Stimulated activated CD8-positive, alpha-beta memory T cell treated with anti-CD3 and anti-CD28 coated beads, Interleukin-12 subunit alpha, Interleukin-12 subunit beta, amount 100 ng/mL, for 24 hours (primary cell): Measurements from ENCODE around the gene DNAJC17.

ENCODE experiments used
- DNase-seq: peaks from one replicate; pipeline ENCODE4 v3.0.0-alpha.2; 2020; ENCODE audit errors: extremely low read depth

The DNAJC17 gene

GRCh38 chr15:40766906-40767837 lies 40.1 kb downstream of the DNAJC17 start:
- DNase-seq: no peak

DNA sequence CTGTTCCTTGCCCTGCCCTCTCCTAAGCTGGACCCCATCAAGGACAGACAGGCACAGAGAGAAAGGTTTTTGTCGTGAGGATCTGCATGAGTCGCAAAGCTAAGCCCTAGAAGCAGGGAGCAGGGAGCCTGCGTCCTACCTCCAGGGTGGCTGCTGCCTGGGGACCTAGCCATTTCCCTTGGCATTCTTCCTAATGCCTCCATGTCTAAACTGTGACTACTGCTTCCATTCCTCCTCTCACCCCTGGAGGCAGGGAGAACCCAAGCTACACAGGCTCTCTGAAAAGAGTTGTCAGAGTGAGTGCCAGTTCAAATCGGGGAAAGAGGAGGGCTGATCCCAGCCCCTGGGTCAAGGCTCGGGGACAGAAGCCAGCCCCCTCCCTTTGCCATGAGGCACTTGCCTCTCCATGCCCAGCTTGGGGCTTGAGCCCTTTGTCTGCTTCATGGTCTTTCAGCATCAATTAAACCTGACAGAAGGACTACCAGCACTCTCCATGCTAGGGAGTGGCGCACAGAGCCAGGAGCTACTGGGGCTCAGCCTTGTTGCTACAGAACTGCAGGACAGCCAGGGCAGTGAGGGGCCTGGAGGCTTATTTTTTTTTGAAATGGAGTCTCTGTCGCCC lies 41.0 kb downstream of the DNAJC17 start:
- DNase-seq: no peak

- DNase-seq: no peak
Measured at GRCh38 chr15:40764629-40765103, 42.6 kb downstream of the DNAJC17 start.

GRCh38 chr15:40763801-40764628 lies 43.3 kb downstream of the DNAJC17 start, which contains the start of gene GCHFR:
GCHFR (plus strand) TSS chr15:40764068; CDS start chr15:40764181, 113 bp downstream.
- DNase-seq: no peak

- DNase-seq: no peak
Measured at GRCh38 chr15:40762919-40763800, 44.1 kb downstream of the DNAJC17 start.

- no peak for DNase-seq
Measured at GRCh38 chr15:40759961-40760360, 47.3 kb downstream of the DNAJC17 start.

DNA sequence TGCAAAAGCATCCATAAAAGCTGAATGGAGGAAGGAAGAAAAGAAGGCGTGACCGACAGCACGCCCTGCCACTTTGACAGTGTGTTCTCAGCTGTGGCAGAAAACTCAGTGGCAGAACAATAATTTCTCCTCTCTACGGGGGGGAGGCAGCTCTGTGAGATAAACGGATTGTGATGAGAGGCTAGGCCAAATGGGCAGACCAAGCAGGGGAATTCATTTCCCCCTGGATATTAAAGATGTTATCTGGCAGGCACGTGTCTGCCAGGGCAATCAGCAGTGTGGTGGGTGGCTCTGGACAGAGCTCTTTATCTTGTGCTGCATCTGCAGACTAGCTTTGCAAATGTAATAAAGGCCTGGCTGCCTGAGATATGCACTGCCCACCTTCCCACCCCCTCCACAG lies 50.3 kb downstream of the DNAJC17 start:
- no peak for DNase-seq

DNA sequence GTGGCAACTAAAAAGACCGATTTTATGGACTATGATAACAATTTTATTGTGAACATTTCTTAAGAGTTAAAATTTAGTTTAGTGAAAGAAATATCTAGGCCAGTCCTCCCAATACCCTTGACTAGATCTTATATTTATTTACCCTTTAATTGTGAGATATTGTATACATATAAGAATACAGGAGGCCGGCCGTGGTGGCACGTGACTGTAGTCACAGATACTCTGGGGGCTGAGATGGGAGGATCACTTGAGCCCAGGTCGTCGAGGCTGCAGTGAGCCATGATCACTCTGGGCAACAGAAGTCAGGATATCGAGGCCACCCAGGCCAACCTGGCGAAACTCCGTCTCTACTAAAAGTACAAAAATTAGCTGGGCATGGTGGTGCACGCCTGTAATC lies 51.5 kb downstream of the DNAJC17 start:
- no peak for DNase-seq

GRCh38 chr15:40754883-40755811 lies 52.1 kb downstream of the DNAJC17 start, which contains the start of gene RMDN3:
RMDN3 (minus strand) TSS chr15:40755254; CDS start chr15:40754783, 471 bp downstream.
- DNase-seq: peak; percentile 83

GRCh38 chr15:40754574-40754882 lies 52.7 kb downstream of the DNAJC17 start:
- DNase-seq: no peak

DNA sequence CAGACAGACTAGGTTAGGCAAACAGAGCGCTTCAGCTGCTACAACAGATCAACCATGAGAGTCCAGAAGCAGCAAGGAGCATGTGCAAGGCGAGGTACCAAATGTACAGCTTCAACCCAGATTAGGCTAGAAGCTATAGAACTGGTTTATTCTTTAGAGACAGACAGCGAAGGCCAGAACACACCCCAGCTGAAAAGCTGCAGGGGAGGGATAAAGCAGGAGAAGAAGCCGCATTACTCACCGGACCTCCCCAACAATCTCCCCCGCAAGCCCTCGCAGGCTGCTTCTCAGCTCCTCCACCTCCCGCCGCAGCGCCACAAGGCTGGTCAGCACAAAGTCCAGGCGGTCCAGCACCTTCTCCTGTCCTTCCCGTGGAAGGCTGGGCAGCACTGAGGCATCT lies 55.5 kb downstream of the DNAJC17 start:
- no peak for DNase-seq

DNA sequence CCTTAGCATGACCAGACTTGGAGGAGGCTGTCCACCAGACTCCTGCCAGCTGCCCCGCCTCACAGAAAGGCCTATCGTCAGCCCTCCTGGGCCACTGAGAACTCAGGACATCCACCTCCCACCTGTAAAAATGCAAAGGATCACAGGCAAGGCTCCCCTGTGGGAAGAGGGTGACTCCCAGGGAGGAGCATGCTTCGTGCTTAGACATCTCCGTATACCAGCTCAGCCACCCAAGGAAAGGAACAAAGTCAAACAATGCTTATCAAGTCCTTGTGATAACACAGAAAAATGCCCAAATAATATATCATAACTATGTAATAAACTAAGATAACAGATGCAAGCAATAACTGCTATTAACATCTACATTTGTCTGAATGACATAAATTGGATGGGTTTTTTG lies 56.4 kb downstream of the DNAJC17 start:
- DNase-seq: no peak

- no peak for DNase-seq
Measured at GRCh38 chr15:40749151-40749630, 58.1 kb downstream of the DNAJC17 start.

DNA sequence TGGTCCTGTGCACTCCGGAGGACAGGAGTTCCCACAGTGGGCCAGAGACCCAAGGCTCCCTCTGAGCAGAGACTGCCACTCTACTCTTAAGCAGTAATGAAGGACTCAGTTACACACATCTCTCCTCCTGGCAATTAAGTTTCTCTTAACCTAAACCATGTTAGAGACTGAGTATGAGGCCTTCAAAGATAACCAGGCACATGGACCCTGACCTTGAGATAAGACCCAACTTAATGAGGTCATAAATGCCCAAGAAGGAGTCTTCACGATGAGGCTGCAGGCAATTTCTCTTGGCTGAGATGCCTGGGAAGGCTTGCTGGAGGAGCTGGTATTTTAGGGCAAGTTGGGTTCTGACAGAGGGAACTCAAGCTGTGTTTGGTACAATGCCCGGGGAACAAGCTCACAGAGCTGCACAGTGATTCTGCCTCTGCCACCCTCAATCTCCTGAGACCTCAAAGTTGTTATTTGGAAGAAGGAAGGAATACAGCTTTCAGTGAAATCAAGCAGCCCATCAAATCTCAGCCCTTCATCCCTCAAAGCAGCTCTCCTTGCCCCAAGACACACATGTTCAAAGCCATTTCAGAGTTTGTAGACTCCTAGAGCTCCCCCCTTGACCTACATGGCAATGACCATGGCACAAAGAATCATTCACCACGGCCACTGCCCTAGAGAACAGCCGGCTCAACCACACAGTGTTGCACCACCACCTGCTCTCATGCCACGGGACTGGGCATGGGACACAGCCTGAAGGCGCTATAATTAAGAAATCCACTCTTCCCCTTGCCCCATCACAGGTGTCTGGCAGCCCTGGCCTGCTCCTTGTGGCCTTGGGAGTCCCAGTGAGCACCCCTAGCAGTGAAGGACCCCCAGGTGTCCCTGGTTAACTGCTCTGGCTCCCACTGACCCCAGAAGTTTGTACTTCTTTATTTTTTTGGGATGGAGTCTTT lies 59.3 kb downstream of the DNAJC17 start:
- DNase-seq: no peak

- no peak for DNase-seq
Measured at GRCh38 chr15:40746916-40747418, 60.3 kb downstream of the DNAJC17 start.

- no peak for DNase-seq
Measured at GRCh38 chr15:40744815-40745152, 62.5 kb downstream of the DNAJC17 start.

DNA sequence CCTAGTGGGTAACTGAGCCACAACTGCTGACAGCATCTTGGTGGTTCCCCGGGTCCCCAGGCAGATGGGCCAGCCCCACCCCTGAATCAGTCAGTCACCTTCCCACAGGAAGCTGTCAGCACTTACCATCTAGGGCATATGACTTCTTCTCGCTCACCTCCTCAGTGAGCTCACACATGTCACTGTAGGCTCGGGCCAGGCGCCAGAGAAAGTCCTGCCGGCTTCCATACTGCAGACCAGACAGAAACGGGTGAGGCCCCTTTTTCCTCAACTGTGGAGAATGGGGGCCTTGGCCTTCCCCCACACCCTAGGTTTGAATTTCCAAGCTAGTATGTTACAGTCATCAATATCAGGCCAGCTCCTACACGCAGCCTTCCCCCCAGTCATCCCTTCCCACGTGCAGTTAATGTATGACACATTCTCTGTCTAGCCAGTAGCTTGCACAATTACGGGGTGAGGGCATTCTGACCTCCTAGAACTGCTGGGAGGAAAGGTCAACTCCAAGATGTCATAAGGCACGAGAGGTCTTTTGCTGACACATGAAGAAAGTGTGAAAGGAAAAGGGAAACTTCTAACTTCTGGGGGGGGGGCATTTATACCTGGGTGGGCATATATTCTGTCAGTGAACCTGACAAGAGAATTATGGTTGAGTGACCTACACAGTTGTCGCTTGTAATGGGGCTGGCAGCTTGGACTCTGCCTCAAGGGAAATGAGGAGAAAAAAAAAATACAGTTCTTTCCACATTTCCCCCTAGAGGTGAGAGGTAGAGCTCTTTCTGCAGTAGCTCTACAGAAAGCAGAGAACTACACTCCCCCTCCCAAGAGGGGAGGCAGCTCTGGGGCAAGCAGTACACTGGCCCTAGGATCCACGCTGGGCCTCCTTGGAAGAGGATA lies 63.1 kb downstream of the DNAJC17 start:
- DNase-seq: no peak

DNA sequence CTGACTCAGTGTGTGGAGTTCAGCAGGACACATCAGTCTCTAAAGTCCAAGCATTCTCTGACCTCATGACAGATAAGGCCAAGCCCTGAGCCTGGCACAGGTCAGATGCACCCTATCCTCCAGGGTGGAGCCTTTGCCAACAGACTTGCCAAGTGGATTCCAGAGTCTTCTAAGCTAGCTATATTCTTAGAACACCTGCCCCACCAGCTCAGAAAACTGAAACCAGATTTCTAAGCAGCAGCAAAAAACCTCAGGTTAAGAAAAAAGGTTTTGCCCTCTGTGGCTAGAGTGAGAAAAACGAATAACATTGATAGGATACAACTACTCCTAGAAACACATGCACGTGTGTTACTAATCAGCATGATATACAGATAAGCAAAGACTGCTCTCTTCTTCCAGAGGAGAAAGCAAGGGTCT lies 63.8 kb downstream of the DNAJC17 start:
- no peak for DNase-seq
